Skeletal muscle satellite cell (primary cell): ENCODE measurements around the gene RPTN.

Experiments used
- H3K27me3 ChIP-seq: 2 replicates; pipeline ENCODE4 v1.7.0; 2013; ENCODE audit warnings: low read length; ENCODE audit not compliant: control insufficient read depth, insufficient read depth
- H3K36me3 ChIP-seq: 2 replicates; pipeline ENCODE4 v1.7.0; 2013; ENCODE audit warnings: mild to moderate bottlenecking, control low read depth, low read length; ENCODE audit not compliant: insufficient read depth
- H3K4me1 ChIP-seq: 2 replicates; pipeline ENCODE4 v1.7.0; 2013; ENCODE audit warnings: low read length; ENCODE audit not compliant: control insufficient read depth, insufficient read depth
- H3K4me2 ChIP-seq: 2 replicates; pipeline ENCODE4 v1.7.0; 2013; ENCODE audit warnings: mild to moderate bottlenecking, low read length
- H3K4me3 ChIP-seq: 2 replicates; pipeline ENCODE4 v1.7.0; 2013; ENCODE audit warnings: low read length
- H3K9ac ChIP-seq: 2 replicates; pipeline ENCODE4 v1.7.0; 2013; ENCODE audit warnings: mild to moderate bottlenecking, low read depth, low read length, moderate library complexity
- H3K9me3 ChIP-seq: replicated peaks from 2 replicates; pipeline ENCODE4 v1.7.0; 2013; ENCODE audit warnings: mild to moderate bottlenecking, control low read depth, low read length

Gene RPTN

GRCh38 chr1:152109231-152109997, 49.6 kb downstream of the RPTN start:
- Histone ChIP-seq H3K36me3 (no peaks in the 10 kb centered on the region), H3K9me3 (peaks cover 9% of the 10 kb centered on the region), H3K4me1 (peaks cover 49% of the 10 kb centered on the region), H3K9ac (no peak overlapping the region), H3K27me3 (peaks cover 74% of the 10 kb centered on the region), H3K4me2 (peak overlapping the region; percentile 92), H3K4me3 (peak overlapping the region; percentile 69)

- peak overlapping the region; percentile 69 for H3K4me3 ChIP-seq
- H3K9me3 ChIP-seq = peaks cover 9% of the 10 kb centered on the region
- peaks cover 73% of the 10 kb centered on the region for H3K27me3 ChIP-seq
- peaks cover 49% of the 10 kb centered on the region for H3K4me1 ChIP-seq
- H3K4me2 ChIP-seq = peak overlapping the region; percentile 92
- no peaks in the 10 kb centered on the region for H3K36me3 ChIP-seq
- no peak overlapping the region for H3K9ac ChIP-seq
Observed at GRCh38 chr1:152108882-152109222, 50.2 kb downstream of the RPTN start.

- Histone ChIP-seq H3K27me3 (peaks cover 67% of the 10 kb centered on the region), H3K9me3 (peaks cover 9% of the 10 kb centered on the region), H3K4me3 (peak overlapping the region; percentile 58), H3K4me1 (peaks cover 49% of the 10 kb centered on the region), H3K9ac (no peak overlapping the region), H3K4me2 (peak overlapping the region; percentile 92), H3K36me3 (no peaks in the 10 kb centered on the region)
Observed at GRCh38 chr1:152107984-152108881, 50.8 kb downstream of the RPTN start.

GRCh38 chr1:152107031-152107983, 51.7 kb downstream of the RPTN start:
- Histone ChIP-seq H3K4me2 (peak overlapping the region; percentile 92), H3K36me3 (no peaks in the 10 kb centered on the region), H3K4me1 (peaks cover 45% of the 10 kb centered on the region), H3K4me3 (peak overlapping the region; percentile 58), H3K9me3 (peaks cover 9% of the 10 kb centered on the region), H3K9ac (no peak overlapping the region), H3K27me3 (peaks cover 63% of the 10 kb centered on the region)

GRCh38 chr1:152104854-152105253, 54.2 kb downstream of the RPTN start:
- Histone ChIP-seq H3K36me3 (no peaks in the 10 kb centered on the region), H3K4me3 (no peak overlapping the region), H3K4me2 (no peak overlapping the region), H3K27me3 (peaks cover 51% of the 10 kb centered on the region), H3K9ac (no peak overlapping the region), H3K4me1 (peaks cover 22% of the 10 kb centered on the region), H3K9me3 (peaks cover 9% of the 10 kb centered on the region)
